Mesothelial cell of epicardium (in vitro differentiated cells): ENCODE data around the gene CHD6. TPM values are rescaled to one million over a fixed set of nuclear protein-coding genes. Genes with fewer than 3 reads are reported as not detected.
"Not testable (repeated sequence)": the region's sequence is repeated elsewhere in the genome, so short reads cannot be mapped to it uniquely, and the experiment has no call there.

ENCODE experiments used
- DNase-seq, 2 experiments: peaks; one replicate each; pipeline ENCODE4 v3.0.0; 2021; ENCODE audit warnings: low spot score in 2 of 2; ENCODE audit not compliant: unreplicated experiment in 2 of 2
- H3K27ac Mint-ChIP-seq: 2 replicates; pipeline ENCODE4 v1.8.0; 2021; ENCODE audit warnings: mixed read lengths
- H3K27me3 Mint-ChIP-seq: 2 replicates; pipeline ENCODE4 v1.8.0; 2021; ENCODE audit warnings: low read depth, mixed read lengths
- H3K36me3 Mint-ChIP-seq: 2 replicates; pipeline ENCODE4 v1.8.0; 2021; ENCODE audit warnings: mixed read lengths
- H3K4me1 Mint-ChIP-seq: 2 replicates; pipeline ENCODE4 v1.8.0; 2021; ENCODE audit warnings: mixed read lengths
- H3K4me3 Mint-ChIP-seq: 2 replicates; pipeline ENCODE4 v1.8.0; 2021; ENCODE audit warnings: mild to moderate bottlenecking, moderate library complexity, mixed read lengths
- H3K9me3 Mint-ChIP-seq: 2 replicates; pipeline ENCODE4 v1.8.0; 2021; ENCODE audit warnings: mixed read lengths
- CTCF ChIP-seq: fragments of 200-600 bp; sonication (generic); IDR thresholded peaks from one replicate; pipeline ENCODE4 v1.5.0; 2021; ENCODE audit warnings: antibody characterized with exemption; ENCODE audit not compliant: unreplicated experiment
- total RNA-seq: library from RNA; stranded (reverse); gene quantifications from 3 replicates; pipeline ENCODE4 v1.2.1, GENCODE V29; 2021

CHD6 gene
- total RNA-seq, 1 donor from 2014 or later, result 107 TPM

GRCh38 chr20:41540459-41540858 lies 77.7 kb downstream of the CHD6 start:
- H3K4me1 Mint-ChIP-seq, result peaks cover 3% of the 10 kb centered on the region
- no peak for TF ChIP-seq CTCF
- H3K27ac Mint-ChIP-seq, result no peak overlapping the region
- no peak for DNase-seq
- peaks cover 11% of the 10 kb centered on the region for H3K9me3 Mint-ChIP-seq
- no peak overlapping the region for H3K4me3 Mint-ChIP-seq
- H3K36me3 Mint-ChIP-seq, result peaks cover 25% of the 10 kb centered on the region
- no peaks in the 10 kb centered on the region for H3K27me3 Mint-ChIP-seq

GRCh38 chr20:41538810-41539596 lies 79.2 kb downstream of the CHD6 start:
- H3K36me3 Mint-ChIP-seq, result peaks cover 26% of the 10 kb centered on the region
- H3K4me3 Mint-ChIP-seq, result no peak overlapping the region
- H3K27ac Mint-ChIP-seq, result no peak overlapping the region
- H3K9me3 Mint-ChIP-seq, result peaks cover 11% of the 10 kb centered on the region
- peaks cover 3% of the 10 kb centered on the region for H3K4me1 Mint-ChIP-seq
- no peak for DNase-seq
- no peaks in the 10 kb centered on the region for H3K27me3 Mint-ChIP-seq
- TF ChIP-seq CTCF, result no peak

GRCh38 chr20:41537865-41538264 lies 80.3 kb downstream of the CHD6 start:
- DNase-seq, result no peak
- Mint-ChIP-seq H3K27ac (no peak overlapping the region), H3K4me1 (peaks cover 3% of the 10 kb centered on the region), H3K4me3 (no peak overlapping the region), H3K36me3 (peaks cover 27% of the 10 kb centered on the region), H3K9me3 (peaks cover 7% of the 10 kb centered on the region), H3K27me3 (no peaks in the 10 kb centered on the region)
- no peak for TF ChIP-seq CTCF

GRCh38 chr20:41535551-41535950 lies 82.6 kb downstream of the CHD6 start:
- H3K9me3 Mint-ChIP-seq, H3K27me3 Mint-ChIP-seq, H3K27ac Mint-ChIP-seq, H3K4me3 Mint-ChIP-seq, DNase-seq: not testable (repeated sequence)
- Mint-ChIP-seq H3K4me1 (peaks cover 17% of the 10 kb centered on the region), H3K36me3 (peaks cover 27% of the 10 kb centered on the region)

- TF ChIP-seq CTCF, result no peak
- Mint-ChIP-seq H3K27ac (no peak overlapping the region), H3K4me3 (no peak overlapping the region), H3K4me1 (peaks cover 16% of the 10 kb centered on the region), H3K9me3 (peaks cover 7% of the 10 kb centered on the region), H3K36me3 (peaks cover 25% of the 10 kb centered on the region), H3K27me3 (no peaks in the 10 kb centered on the region)
- no peak for DNase-seq
Observed at GRCh38 chr20:41534842-41535241, 83.3 kb downstream of the CHD6 start.

GRCh38 chr20:41534170-41534569 lies 84.0 kb downstream of the CHD6 start:
- no peak for TF ChIP-seq CTCF
- Mint-ChIP-seq H3K36me3 (peaks cover 28% of the 10 kb centered on the region), H3K4me1 (peaks cover 16% of the 10 kb centered on the region), H3K4me3 (no peak overlapping the region), H3K27ac (no peak overlapping the region), H3K27me3 (no peaks in the 10 kb centered on the region), H3K9me3 (peaks cover 7% of the 10 kb centered on the region)
- no peak for DNase-seq
